OCI-LY1 (cell line): ENCODE measurements around the gene CXCR3.

Experiments used
- EZH2 ChIP-seq: fragments of 200-600 bp; sonication (generic), shearing (Covaris generic); IDR thresholded peaks from 2 replicates; pipeline ENCODE4 v1.8.0; 2017; ENCODE audit warnings: borderline replicate concordance, mixed run types, mild to moderate bottlenecking, antibody characterized with exemption, low read length, moderate library complexity, mixed read lengths
- TF ChIP-seq, protein P1 (sequence below): fragments of 200-600 bp; sonication (generic), shearing (Covaris generic); IDR thresholded peaks from 2 replicates; pipeline ENCODE4 v1.5.1; 2017; ENCODE audit warnings: mild to moderate bottlenecking, antibody characterized with exemption, low read length, moderate library complexity, mixed read lengths

DNA sequence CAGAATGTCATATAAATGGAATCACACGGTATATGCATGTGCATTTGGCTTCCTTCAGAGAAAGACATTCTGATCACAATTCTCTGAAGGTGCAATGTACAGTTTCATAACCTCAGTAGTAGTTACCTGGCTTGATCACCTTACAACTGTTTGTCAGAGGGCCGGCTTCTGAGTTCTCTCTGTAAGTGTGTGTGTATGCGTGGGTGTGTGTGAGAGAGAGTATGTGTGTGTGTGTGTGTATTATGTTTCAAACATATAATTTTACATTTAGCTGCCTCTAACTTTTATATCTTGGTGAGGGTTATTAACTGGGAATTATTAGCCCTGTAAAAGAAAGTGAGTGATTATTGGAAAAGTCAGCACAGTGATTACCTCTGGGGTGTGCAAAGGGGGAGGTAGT is 41.0 kb upstream of the CXCR3 start:
- TF ChIP-seq, protein P1, sequence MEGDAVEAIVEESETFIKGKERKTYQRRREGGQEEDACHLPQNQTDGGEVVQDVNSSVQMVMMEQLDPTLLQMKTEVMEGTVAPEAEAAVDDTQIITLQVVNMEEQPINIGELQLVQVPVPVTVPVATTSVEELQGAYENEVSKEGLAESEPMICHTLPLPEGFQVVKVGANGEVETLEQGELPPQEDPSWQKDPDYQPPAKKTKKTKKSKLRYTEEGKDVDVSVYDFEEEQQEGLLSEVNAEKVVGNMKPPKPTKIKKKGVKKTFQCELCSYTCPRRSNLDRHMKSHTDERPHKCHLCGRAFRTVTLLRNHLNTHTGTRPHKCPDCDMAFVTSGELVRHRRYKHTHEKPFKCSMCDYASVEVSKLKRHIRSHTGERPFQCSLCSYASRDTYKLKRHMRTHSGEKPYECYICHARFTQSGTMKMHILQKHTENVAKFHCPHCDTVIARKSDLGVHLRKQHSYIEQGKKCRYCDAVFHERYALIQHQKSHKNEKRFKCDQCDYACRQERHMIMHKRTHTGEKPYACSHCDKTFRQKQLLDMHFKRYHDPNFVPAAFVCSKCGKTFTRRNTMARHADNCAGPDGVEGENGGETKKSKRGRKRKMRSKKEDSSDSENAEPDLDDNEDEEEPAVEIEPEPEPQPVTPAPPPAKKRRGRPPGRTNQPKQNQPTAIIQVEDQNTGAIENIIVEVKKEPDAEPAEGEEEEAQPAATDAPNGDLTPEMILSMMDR, result no peak
- TF ChIP-seq EZH2, result no peak
